ENCODE results near the gene GULP1.

DNA sequence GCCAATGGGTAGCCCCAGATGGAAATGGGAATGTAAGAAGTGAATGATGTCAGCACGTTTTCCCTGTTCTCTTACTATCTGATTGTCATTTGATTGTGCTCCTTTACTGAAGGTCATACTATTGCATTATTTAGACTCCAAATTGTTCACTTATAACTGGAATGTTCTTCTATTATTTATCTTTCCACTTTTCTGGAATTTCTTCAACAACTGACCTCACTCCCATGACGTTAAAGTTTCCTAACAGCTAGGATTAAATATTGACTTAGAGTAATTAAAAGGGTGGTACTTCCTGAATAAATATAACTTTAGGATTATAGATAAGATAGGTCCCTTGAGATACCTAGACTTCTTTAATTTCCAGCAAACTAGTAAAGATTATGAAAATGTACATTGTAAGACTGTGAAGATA, 10.9 kb upstream of the GULP1 start:
- TF ChIP-seq, protein P1, sequence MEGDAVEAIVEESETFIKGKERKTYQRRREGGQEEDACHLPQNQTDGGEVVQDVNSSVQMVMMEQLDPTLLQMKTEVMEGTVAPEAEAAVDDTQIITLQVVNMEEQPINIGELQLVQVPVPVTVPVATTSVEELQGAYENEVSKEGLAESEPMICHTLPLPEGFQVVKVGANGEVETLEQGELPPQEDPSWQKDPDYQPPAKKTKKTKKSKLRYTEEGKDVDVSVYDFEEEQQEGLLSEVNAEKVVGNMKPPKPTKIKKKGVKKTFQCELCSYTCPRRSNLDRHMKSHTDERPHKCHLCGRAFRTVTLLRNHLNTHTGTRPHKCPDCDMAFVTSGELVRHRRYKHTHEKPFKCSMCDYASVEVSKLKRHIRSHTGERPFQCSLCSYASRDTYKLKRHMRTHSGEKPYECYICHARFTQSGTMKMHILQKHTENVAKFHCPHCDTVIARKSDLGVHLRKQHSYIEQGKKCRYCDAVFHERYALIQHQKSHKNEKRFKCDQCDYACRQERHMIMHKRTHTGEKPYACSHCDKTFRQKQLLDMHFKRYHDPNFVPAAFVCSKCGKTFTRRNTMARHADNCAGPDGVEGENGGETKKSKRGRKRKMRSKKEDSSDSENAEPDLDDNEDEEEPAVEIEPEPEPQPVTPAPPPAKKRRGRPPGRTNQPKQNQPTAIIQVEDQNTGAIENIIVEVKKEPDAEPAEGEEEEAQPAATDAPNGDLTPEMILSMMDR (conservative IDR thresholded peaks at IDR 0.05 in 1 of 2, IDR thresholded peaks at IDR 0.05 in 1 of 2; ENCODE audit: low read depth in 1 of 2, low read length in 2 of 2): no peak
- no peak for TF ChIP-seq EZH2 (IDR thresholded peaks at IDR 0.05; ENCODE audit: low read length, missing control alignments)
